HepG2 (cell line): ENCODE measurements around the gene PSMB11. TPM values are rescaled to one million over a fixed set of nuclear protein-coding genes. Genes with fewer than 3 reads are reported as not detected.

Source experiments
- ATF6 ChIP-seq: sonication (generic); formaldehyde crosslinking; conservative IDR thresholded peaks from 2 replicates; pipeline ENCODE4 v1.4.0; 2020; ENCODE audit warnings: missing genetic modification reagents
- FIP1L1 ChIP-seq: fragments of 200-400 bp; formaldehyde crosslinking; IDR thresholded peaks from 2 replicates; pipeline ENCODE4 v1.6.1; 2018; ENCODE audit warnings: low read depth, mild to moderate bottlenecking, low read length, moderate library complexity, borderline replicate concordance; ENCODE audit not compliant: insufficient read depth
- HHEX ChIP-seq: IDR thresholded peaks from 2 replicates; pipeline ENCODE4 v1.6.1; 2016; ENCODE audit warnings: control low read depth
- HNRNPUL1 ChIP-seq: fragments of 200-400 bp; formaldehyde crosslinking; IDR thresholded peaks from 2 replicates; pipeline ENCODE4 v1.6.1; 2017; ENCODE audit warnings: low read depth, mild to moderate bottlenecking, low read length, moderate library complexity
- IRF9 ChIP-seq: sonication (generic); formaldehyde crosslinking; IDR thresholded peaks from 2 replicates; pipeline ENCODE4 v1.8.0; 2022; ENCODE audit warnings: missing genetic modification reagents, mild to moderate bottlenecking, borderline replicate concordance
- LCORL ChIP-seq, 2 experiments: fragments of 450-650 bp in 1 of 2; sonication (generic) in 1 of 2; formaldehyde crosslinking in 1 of 2; IDR thresholded peaks; 2 replicates each; pipeline versions ENCODE4 v1.5.0 to v1.6.1; 2017 to 2020; ENCODE audit warnings: antibody characterized with exemption in 1 of 2, missing genetic modification reagents in 1 of 2
- MAFK ChIP-seq, 2 experiments: IDR thresholded peaks in 1 of 2; conservative IDR thresholded peaks in 1 of 2; 2 replicates each; pipeline ENCODE4 v1.6.1; 2011; ENCODE audit warnings: improper control_type of control experiment in 2 of 2, low read length in 2 of 2
- MED13 ChIP-seq: sonication (generic); formaldehyde crosslinking; IDR thresholded peaks from 2 replicates; pipeline ENCODE4 v1.5.0; 2020; ENCODE audit warnings: missing genetic modification reagents
- MXI1 ChIP-seq: IDR thresholded peaks from 3 replicates; pipeline ENCODE4 v1.6.1; 2012; ENCODE audit warnings: low read depth, low read length, inconsistent platforms, borderline replicate concordance
- NFE2L2 ChIP-seq: fragments of 150-350 bp; IDR thresholded peaks from 2 replicates; pipeline ENCODE4 v1.6.1; 2014; ENCODE audit warnings: low read length
- NR2F6 ChIP-seq, 2 experiments: IDR thresholded peaks; 2 replicates each; pipeline ENCODE4 v1.6.1; 2016; ENCODE audit warnings: antibody characterized with exemption in 1 of 2, mild to moderate bottlenecking in 1 of 2
- PLRG1 ChIP-seq: fragments of 450-650 bp; conservative IDR thresholded peaks from 2 replicates; pipeline ENCODE4 v1.6.1; 2016
- RXRB ChIP-seq: IDR thresholded peaks from 2 replicates; pipeline ENCODE4 v1.6.1; 2016; ENCODE audit warnings: borderline replicate concordance, missing genetic modification reagents, missing compliant biosample characterization
- SSRP1 ChIP-seq: IDR thresholded peaks from 2 replicates; pipeline ENCODE4 v1.6.1; 2016; ENCODE audit warnings: control low read depth
- TEAD3 ChIP-seq: optimal IDR thresholded peaks from 2 replicates; pipeline ENCODE3; 2016; ENCODE audit warnings: borderline replicate concordance
- THAP7 ChIP-seq: sonication (generic); formaldehyde crosslinking; IDR thresholded peaks from 2 replicates; pipeline ENCODE4 v1.8.1; 2023; ENCODE audit warnings: mild to moderate bottlenecking, missing genetic modification reagents
- TRIM22 ChIP-seq: fragments of 450-650 bp; IDR thresholded peaks from 2 replicates; pipeline ENCODE4 v1.6.1; 2017
- YY1 ChIP-seq: IDR thresholded peaks from 2 replicates; pipeline ENCODE4 v1.6.1; 2011; ENCODE audit warnings: low read length, low read depth, moderate library complexity, mild to moderate bottlenecking; ENCODE audit not compliant: insufficient read depth, insufficient replicate concordance
- ZFAT ChIP-seq: sonication (generic); formaldehyde crosslinking; conservative IDR thresholded peaks from 2 replicates; pipeline ENCODE4 v1.8.1; 2023; ENCODE audit warnings: missing genetic modification reagents, inconsistent platforms
- ZNF205 ChIP-seq: IDR thresholded peaks from 2 replicates; pipeline ENCODE4 v1.6.1; 2018; ENCODE audit warnings: missing biosample characterization, missing genetic modification reagents
- ZNF317 ChIP-seq: sonication (generic); formaldehyde crosslinking; IDR thresholded peaks from 2 replicates; pipeline ENCODE4 v1.5.0; 2020; ENCODE audit warnings: mild to moderate bottlenecking, missing genetic modification reagents
- ZNF552 ChIP-seq: sonication (generic); formaldehyde crosslinking; IDR thresholded peaks from 2 replicates; pipeline ENCODE4 v1.9.0; 2022; ENCODE audit warnings: missing genetic modification reagents, mild to moderate bottlenecking, borderline replicate concordance
- ZNF703 ChIP-seq: sonication (generic); formaldehyde crosslinking; IDR thresholded peaks from 2 replicates; pipeline ENCODE4 v1.5.1; 2020; ENCODE audit warnings: missing genetic modification reagents, mild to moderate bottlenecking, moderate library complexity, borderline replicate concordance
- polyA plus RNA-seq, 8 experiments: library from polyadenylated mRNA; depleted of rRNA in 3 of 8; stranded (reverse) in 7 of 8; unstranded in 1 of 8; fragments of >200 nt; fragmentation: Illumina TruSeq in 4 of 8; extraction: Trizol in 4 of 8; gene quantifications; 2 replicates each; pipeline versions ENCODE4 v1.2.1 to v1.2.3, GENCODE V29; 2011 to 2016; ENCODE audit warnings: low read depth in 4 of 8, missing spikeins in 1 of 8, mixed read lengths in 1 of 8; ENCODE audit not compliant: insufficient read depth in 1 of 8
- total RNA-seq, 5 experiments: library from RNA; depleted of rRNA; stranded (reverse); fragments of >200 nt; fragmentation: Illumina TruSeq; extraction: Trizol; gene quantifications; 2 replicates each; pipeline ENCODE4 v1.2.3, GENCODE V29; 2016; ENCODE audit warnings: low read depth in 1 of 5
- TF ChIP-seq, protein P1 (sequence below): sonication (generic); formaldehyde crosslinking; IDR thresholded peaks from 2 replicates; pipeline ENCODE4 v1.4.0; 2020; ENCODE audit warnings: mild to moderate bottlenecking, missing genetic modification reagents

PSMB11 gene
- total and polyA plus RNA-seq, 2 of the 13 experiments (the other 11 are each of a cell fraction or from before 2014, with no cell fraction given): not detected

- TF ChIP-seq ZNF703 (CRISPR knock-in tag) (no peak; the same call in 1 of the 2 replicates), LCORL (IDR thresholded peaks at IDR 0.05) (no peak), LCORL (CRISPR knock-in tag; IDR thresholded peaks at IDR 0.05) (peak; percentile 89), YY1 (peak; percentile 65), IRF9 (CRISPR knock-in tag) (no peak; the same call in 1 of the 2 replicates), HHEX (0 out of 2 replicates have a peak, but pooled peaks have one; percentile 30), TEAD3 (CRISPR knock-in tag) (peak; percentile 78), ZFAT (CRISPR knock-in tag) (no peak), NR2F6 (IDR thresholded peaks at IDR 0.05) (no peak; the same call in 1 of the 2 replicates), NR2F6 (CRISPR knock-in tag; IDR thresholded peaks at IDR 0.05) (peak; percentile 33; the same call in 1 of the 2 replicates), MAFK (conservative IDR thresholded peaks at IDR 0.05 in 1 of 2, IDR thresholded peaks at IDR 0.05 in 1 of 2; ENCODE audit: low read length in 2 of 2) (no peak), TRIM22 (no peak), HNRNPUL1 (no peak), ZNF317 (CRISPR knock-in tag) (peak; percentile 87), SSRP1 (CRISPR knock-in tag) (no peak; the same call in 1 of the 2 replicates), ZNF205 (CRISPR knock-in tag) (peak; percentile 83), THAP7 (CRISPR knock-in tag) (peak; percentile 83; the same call in 1 of the 2 replicates), MED13 (CRISPR knock-in tag) (peak; percentile 65; the same call in 1 of the 2 replicates), MXI1 (peak; percentile 60; the same call in 1 of the 3 replicates), NFE2L2 (peak; percentile 27; the same call in 1 of the 2 replicates), RXRB (CRISPR knock-in tag) (peak; percentile 73; the same call in 1 of the 2 replicates), ZNF552 (0 out of 2 replicates have a peak, but pooled peaks have one; percentile 86), FIP1L1 (peak; percentile 99), ATF6 (no peak; the same call in 1 of the 2 replicates), PLRG1 (no peak)
- TF ChIP-seq, protein P1, sequence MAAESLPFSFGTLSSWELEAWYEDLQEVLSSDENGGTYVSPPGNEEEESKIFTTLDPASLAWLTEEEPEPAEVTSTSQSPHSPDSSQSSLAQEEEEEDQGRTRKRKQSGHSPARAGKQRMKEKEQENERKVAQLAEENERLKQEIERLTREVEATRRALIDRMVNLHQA (CRISPR knock-in tag): no peak; the same call in 1 of the 2 replicates
These were observed 16.0 kb downstream of the PSMB11 start (continued) for GRCh38 chr14:23057757-23058653.
